Activated CD4-positive, alpha-beta memory T cell treated with anti-CD3 and anti-CD28 coated beads for 36 hours (primary cell): ENCODE results near the gene TNFRSF17. TPM values are rescaled to one million over a fixed set of nuclear protein-coding genes. Genes with fewer than 3 reads are reported as not detected.

Source experiments
- CTCF ChIA-PET: fragments of 350-600 bp; sonication (Branson Sonifier 250); formaldehyde crosslinking; loops from one replicate; lab custom pipeline; 2021; ENCODE audit warnings: antibody characterized with exemption, inconsistent platforms; lab: Charles Lee
- POLR2A ChIA-PET: fragments of 350-600 bp; sonication (Branson Sonifier 250); formaldehyde crosslinking; loops from one replicate; lab custom pipeline; 2021; ENCODE audit warnings: antibody characterized with exemption; lab: Charles Lee
- DNase-seq: peaks from one replicate; pipeline ENCODE4 v3.0.0-alpha.2; 2020
- H3K27ac Mint-ChIP-seq: one replicate; pipeline ENCODE4 v1.8.0; 2021; ENCODE audit warnings: mixed read lengths
- H3K27me3 Mint-ChIP-seq: one replicate; pipeline ENCODE4 v1.8.0; 2021; ENCODE audit warnings: mixed read lengths
- H3K36me3 Mint-ChIP-seq: one replicate; pipeline ENCODE4 v1.8.0; 2021; ENCODE audit warnings: mixed read lengths
- H3K4me1 Mint-ChIP-seq: one replicate; pipeline ENCODE4 v1.8.0; 2021; ENCODE audit warnings: low read depth, mixed read lengths
- H3K4me3 Mint-ChIP-seq: one replicate; pipeline ENCODE4 v1.8.0; 2021; ENCODE audit warnings: mild to moderate bottlenecking, mixed read lengths
- H3K9me3 Mint-ChIP-seq: one replicate; pipeline ENCODE4 v1.8.0; 2021; ENCODE audit warnings: mixed read lengths
- intact Hi-C: fragments of 100-400 bp; cut with micrococcal nuclease; formaldehyde crosslinking; loops from one replicate; pipeline ENCODE4 v1.15.1; 2023
- total RNA-seq, 2 experiments: library from RNA; stranded (reverse); gene quantifications; one replicate each; pipeline ENCODE4 v1.2.3, GENCODE V29; 2021

TNFRSF17 gene
- total RNA-seq, 2 experiments from 2014 or later: not detected

DNA sequence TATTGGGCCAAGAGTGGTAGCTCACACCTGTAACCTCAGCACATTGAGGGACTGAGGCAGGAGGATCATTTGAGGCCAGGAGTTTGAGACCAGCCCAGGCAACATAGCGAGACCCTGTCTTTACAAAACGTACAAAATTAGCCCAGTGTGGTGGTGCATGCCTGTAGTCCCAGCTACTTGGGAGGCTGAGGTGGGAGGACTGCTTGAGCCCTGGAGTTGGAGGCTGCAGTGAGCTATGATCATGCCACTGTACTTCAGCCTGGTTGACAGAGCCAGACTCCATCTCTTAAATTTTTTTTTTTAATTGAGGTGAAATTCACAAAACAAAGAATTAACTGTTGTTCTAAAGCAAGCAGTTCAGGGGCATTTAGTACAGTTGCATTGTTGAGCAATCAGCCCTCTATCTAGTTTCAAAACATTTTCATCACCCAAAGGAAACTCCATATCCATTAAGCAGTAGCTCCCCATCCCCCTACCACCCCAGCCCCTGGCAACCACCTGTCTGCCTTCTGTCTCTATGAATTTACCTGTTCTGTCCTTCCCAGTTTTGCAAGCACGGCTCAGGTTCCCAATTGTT, 27.1 kb downstream of the TNFRSF17 start:
- POLR2A ChIA-PET: no interaction called here
- intact Hi-C loops: no loop called here

GRCh38 chr16:11992586-11993524, 27.8 kb downstream of the TNFRSF17 start:
- H3K27me3 Mint-ChIP-seq: no peaks in the 10 kb centered on the region
- no peak overlapping the region for H3K4me3 Mint-ChIP-seq
- DNase-seq: no peak
- intact Hi-C loops: no loop called here
- no peaks in the 10 kb centered on the region for H3K36me3 Mint-ChIP-seq
- H3K27ac Mint-ChIP-seq: no peak overlapping the region
- ChIA-PET CTCF (interaction anchor here (1.0 kb wide), 1 partner anchor 75 kb away, joined by 3 read pairs; no protein-coding TSS in a partner anchor), POLR2A (no interaction called here)
- H3K4me1 Mint-ChIP-seq: no peaks in the 10 kb centered on the region
- H3K9me3 Mint-ChIP-seq: no peaks in the 10 kb centered on the region

More for the DNA sequence above, 27.1 kb downstream of the TNFRSF17 start:
- Mint-ChIP-seq H3K27ac (no peak overlapping the region), H3K36me3 (no peaks in the 10 kb centered on the region), H3K27me3 (no peaks in the 10 kb centered on the region), H3K9me3 (no peaks in the 10 kb centered on the region), H3K4me1 (no peaks in the 10 kb centered on the region), H3K4me3 (no peak overlapping the region)
- DNase-seq: no peak
- CTCF ChIA-PET: no interaction called here

- CTCF ChIA-PET: no interaction called here
- Mint-ChIP-seq H3K4me1 (no peaks in the 10 kb centered on the region), H3K27me3 (no peaks in the 10 kb centered on the region), H3K36me3 (no peaks in the 10 kb centered on the region), H3K9me3 (no peaks in the 10 kb centered on the region), H3K4me3 (no peak overlapping the region), H3K27ac (no peak overlapping the region)
- no peak for DNase-seq
- intact Hi-C loops: no loop called here
- POLR2A ChIA-PET: no interaction called here
Measured at GRCh38 chr16:11994143-11995119, 29.4 kb downstream of the TNFRSF17 start.

- H3K27ac Mint-ChIP-seq: no peak overlapping the region
- no peaks in the 10 kb centered on the region for H3K9me3 Mint-ChIP-seq
- intact Hi-C loops: no loop called here
- POLR2A ChIA-PET: no interaction called here
- no peaks in the 10 kb centered on the region for H3K27me3 Mint-ChIP-seq
- H3K4me1 Mint-ChIP-seq: no peaks in the 10 kb centered on the region
- H3K4me3 Mint-ChIP-seq: no peak overlapping the region
- CTCF ChIA-PET: no interaction called here
- no peak for DNase-seq
- H3K36me3 Mint-ChIP-seq: no peaks in the 10 kb centered on the region
Measured at GRCh38 chr16:11996433-11997330, 31.7 kb downstream of the TNFRSF17 start.

GRCh38 chr16:12000032-12000431, 35.0 kb downstream of the TNFRSF17 start:
- Mint-ChIP-seq H3K9me3 (no peaks in the 10 kb centered on the region), H3K27me3 (no peaks in the 10 kb centered on the region), H3K4me3 (no peak overlapping the region), H3K27ac (no peak overlapping the region), H3K36me3 (no peaks in the 10 kb centered on the region), H3K4me1 (no peaks in the 10 kb centered on the region)
- intact Hi-C loops: no loop called here
- POLR2A ChIA-PET: no interaction called here
- CTCF ChIA-PET: no interaction called here
- DNase-seq: no peak

DNA sequence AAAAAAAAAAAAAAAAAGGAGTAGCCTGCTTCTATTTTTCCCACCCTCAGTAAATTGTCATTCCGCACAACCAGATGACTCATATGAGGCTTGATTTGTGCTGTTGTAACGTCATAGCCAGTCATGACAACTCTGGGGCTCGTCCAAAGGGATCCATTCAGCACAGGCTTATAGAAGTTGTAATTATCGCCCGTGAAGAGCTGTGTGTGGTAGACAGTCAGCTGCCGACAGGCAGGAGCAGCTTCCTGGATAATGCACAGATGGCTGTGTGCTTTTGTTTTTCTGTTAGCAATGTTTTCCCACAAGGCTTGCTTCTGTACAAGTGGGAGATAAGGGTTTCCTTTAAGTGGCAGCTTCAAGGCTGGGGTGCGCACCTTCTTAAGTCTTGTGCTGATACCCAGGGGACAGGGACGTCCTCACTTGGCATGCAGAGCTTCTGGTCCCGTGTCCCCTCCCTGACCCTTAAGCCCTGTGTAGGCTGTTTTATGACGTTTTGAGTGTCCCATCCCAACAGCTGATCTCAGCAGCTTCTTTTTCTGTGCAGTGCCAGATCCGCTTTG, 37.5 kb downstream of the TNFRSF17 start:
- CTCF ChIA-PET: no interaction called here
- no peak for DNase-seq
- Mint-ChIP-seq H3K27ac (no peak overlapping the region), H3K4me3 (no peak overlapping the region), H3K36me3 (no peaks in the 10 kb centered on the region), H3K9me3 (no peaks in the 10 kb centered on the region), H3K27me3 (no peaks in the 10 kb centered on the region), H3K4me1 (no peaks in the 10 kb centered on the region)
- POLR2A ChIA-PET: interaction anchor here (0.7 kb wide), 1 partner anchor 1866 kb away, joined by 3 read pairs; no protein-coding TSS in a partner anchor
- intact Hi-C loops: no loop called here

GRCh38 chr16:12006637-12007036, 41.6 kb downstream of the TNFRSF17 start:
- H3K4me1 Mint-ChIP-seq: peaks cover 4% of the 10 kb centered on the region
- no peak overlapping the region for H3K4me3 Mint-ChIP-seq
- H3K36me3 Mint-ChIP-seq: no peaks in the 10 kb centered on the region
- POLR2A ChIA-PET: no interaction called here
- no peak overlapping the region for H3K27ac Mint-ChIP-seq
- no peaks in the 10 kb centered on the region for H3K27me3 Mint-ChIP-seq
- no peaks in the 10 kb centered on the region for H3K9me3 Mint-ChIP-seq
- CTCF ChIA-PET: no interaction called here
- intact Hi-C loops: no loop called here
- no peak for DNase-seq

GRCh38 chr16:12009462-12009861, 44.5 kb downstream of the TNFRSF17 start:
- Mint-ChIP-seq H3K27me3 (no peaks in the 10 kb centered on the region), H3K4me3 (no peak overlapping the region), H3K36me3 (no peaks in the 10 kb centered on the region), H3K4me1 (peaks cover 4% of the 10 kb centered on the region), H3K27ac (no peak overlapping the region), H3K9me3 (no peaks in the 10 kb centered on the region)
- DNase-seq: no peak
- intact Hi-C loops: no loop called here
- ChIA-PET CTCF (interaction anchor here (0.6 to 1.2 kb wide), 2 partner anchors 86 to 172 kb away, joined by 3 read pairs; no protein-coding TSS in a partner anchor), POLR2A (no interaction called here)

GRCh38 chr16:12009922-12010321, 44.9 kb downstream of the TNFRSF17 start:
- ChIA-PET CTCF (interaction anchor here (0.6 to 1.2 kb wide), 2 partner anchors 86 to 171 kb away, joined by 3 read pairs; no protein-coding TSS in a partner anchor), POLR2A (no interaction called here)
- DNase-seq: no peak
- no peak overlapping the region for H3K27ac Mint-ChIP-seq
- H3K27me3 Mint-ChIP-seq: no peaks in the 10 kb centered on the region
- no peak overlapping the region for H3K4me3 Mint-ChIP-seq
- no peaks in the 10 kb centered on the region for H3K36me3 Mint-ChIP-seq
- peaks cover 4% of the 10 kb centered on the region for H3K4me1 Mint-ChIP-seq
- intact Hi-C loops: no loop called here
- H3K9me3 Mint-ChIP-seq: no peaks in the 10 kb centered on the region

- intact Hi-C loops: no loop called here
- H3K27me3 Mint-ChIP-seq: no peaks in the 10 kb centered on the region
- DNase-seq: no peak
- H3K27ac Mint-ChIP-seq: no peak overlapping the region
- ChIA-PET CTCF (interaction anchor here (1.2 kb wide), 1 partner anchor 85 kb away, joined by 3 read pairs; no protein-coding TSS in a partner anchor), POLR2A (no interaction called here)
- H3K9me3 Mint-ChIP-seq: no peaks in the 10 kb centered on the region
- H3K4me1 Mint-ChIP-seq: peaks cover 4% of the 10 kb centered on the region
- no peak overlapping the region for H3K4me3 Mint-ChIP-seq
- no peaks in the 10 kb centered on the region for H3K36me3 Mint-ChIP-seq
Measured at GRCh38 chr16:12010388-12011251, 45.6 kb downstream of the TNFRSF17 start.
